ENCODE measurements around the gene OPCML. TPM values are rescaled to one million over a fixed set of nuclear protein-coding genes. Genes with fewer than 3 reads are reported as not detected.

The OPCML gene
- total RNA-seq, 1 experiment from 2014 or later = not detected

DNA sequence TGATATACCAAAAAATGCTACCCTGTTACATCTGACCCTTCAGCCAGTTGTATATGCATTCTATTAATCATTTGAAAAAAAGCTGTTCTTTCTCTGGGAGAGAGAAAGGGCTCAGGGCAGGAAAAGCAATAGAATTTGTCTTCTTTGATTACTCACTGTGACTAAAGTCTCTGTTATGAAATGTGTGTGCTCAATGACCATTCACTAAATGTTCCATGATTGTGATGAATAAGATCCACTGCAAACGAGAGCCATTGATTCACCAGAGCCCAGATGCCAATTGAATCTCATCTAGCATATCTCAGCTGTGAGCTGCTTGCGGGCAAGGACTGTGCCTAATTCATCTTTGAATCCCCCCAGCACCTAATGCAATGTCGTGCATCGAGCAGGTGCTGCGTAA lies 184.3 kb downstream of the OPCML start:
- DNase-seq (ENCODE audit: low read depth, low spot score) = no peak
- in situ Hi-C loops (cut with HindIII; ENCODE audit: low pct_unique_long_range_greater_than_20kb, low sequenced_read_pairs) = no loop called here

DNA sequence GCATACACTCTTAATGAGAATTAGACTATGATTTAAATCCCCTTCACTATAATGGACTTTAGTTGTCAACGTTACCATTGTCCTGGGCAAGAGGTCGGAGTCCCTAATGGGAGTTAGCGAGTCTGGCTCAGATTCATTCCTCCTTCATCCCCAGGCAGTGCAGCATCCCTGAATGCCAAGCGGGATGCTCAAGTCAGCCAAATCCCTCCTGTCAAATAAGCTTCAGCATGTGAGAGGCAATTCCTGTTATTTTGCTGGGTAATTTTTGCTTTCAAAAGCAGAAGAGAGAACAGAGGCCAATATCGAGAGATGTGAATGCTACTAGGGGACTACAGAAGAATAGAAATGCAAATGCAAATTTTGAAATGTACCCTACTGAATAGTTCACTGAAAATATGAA lies 186.2 kb downstream of the OPCML start:
- in situ Hi-C loops (cut with HindIII; ENCODE audit: low pct_unique_long_range_greater_than_20kb, low sequenced_read_pairs) = no loop called here
- no peak for DNase-seq (ENCODE audit: low read depth, low spot score)

DNA sequence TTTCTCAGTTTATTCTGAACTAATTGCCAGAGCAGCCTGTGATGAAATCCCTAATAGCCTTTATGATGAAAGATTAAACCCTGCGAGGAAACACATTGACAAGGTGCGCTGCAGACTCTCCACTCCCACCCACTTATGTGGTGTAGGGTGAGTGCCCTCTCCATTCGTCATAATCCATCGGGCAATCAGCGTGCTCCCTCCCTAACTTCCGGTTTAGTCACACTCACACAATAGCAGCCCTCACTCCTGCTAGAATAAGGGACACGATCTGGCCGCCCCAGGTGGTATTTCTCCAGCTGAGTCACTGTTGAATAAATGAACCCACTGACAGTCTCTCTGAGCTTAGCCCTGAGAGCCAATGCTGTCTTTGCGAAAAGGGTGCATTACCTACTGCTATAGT lies 188.3 kb downstream of the OPCML start:
- DNase-seq (ENCODE audit: low read depth, low spot score) = peak; percentile 26
- in situ Hi-C loops (cut with HindIII; ENCODE audit: low pct_unique_long_range_greater_than_20kb, low sequenced_read_pairs) = no loop called here

DNA sequence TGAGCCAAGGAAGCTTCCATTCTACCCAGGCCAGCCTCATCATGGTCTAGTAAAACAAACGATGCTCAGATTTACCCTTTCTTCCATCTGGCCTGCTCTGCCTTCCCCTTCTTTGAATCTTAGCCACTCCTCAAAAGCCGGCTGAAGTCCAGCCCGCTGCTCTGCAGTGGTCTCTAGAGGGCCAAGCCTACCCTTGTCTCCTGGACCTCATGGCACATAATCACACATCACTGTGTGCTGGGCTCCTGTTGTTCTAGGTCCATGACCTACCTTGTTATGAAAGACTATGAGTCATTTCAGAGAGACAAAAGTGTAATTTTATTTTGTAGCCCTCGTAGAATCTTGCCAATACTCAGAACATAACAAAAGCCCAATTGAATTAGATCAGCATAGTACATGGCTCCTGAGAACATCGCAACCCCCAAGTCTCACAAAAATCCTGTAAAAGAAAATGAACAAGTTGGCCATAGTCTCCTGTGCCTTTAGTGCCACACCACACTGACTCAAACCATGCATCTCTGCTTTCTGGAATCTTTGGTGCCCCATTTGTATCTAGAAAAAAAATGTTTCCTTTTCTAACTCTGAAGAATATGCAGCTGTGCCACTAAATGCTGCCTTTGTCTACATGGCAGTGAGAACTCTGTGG lies 192.7 kb downstream of the OPCML start:
- in situ Hi-C loops (cut with HindIII; ENCODE audit: low pct_unique_long_range_greater_than_20kb, low sequenced_read_pairs) = no loop called here

DNA sequence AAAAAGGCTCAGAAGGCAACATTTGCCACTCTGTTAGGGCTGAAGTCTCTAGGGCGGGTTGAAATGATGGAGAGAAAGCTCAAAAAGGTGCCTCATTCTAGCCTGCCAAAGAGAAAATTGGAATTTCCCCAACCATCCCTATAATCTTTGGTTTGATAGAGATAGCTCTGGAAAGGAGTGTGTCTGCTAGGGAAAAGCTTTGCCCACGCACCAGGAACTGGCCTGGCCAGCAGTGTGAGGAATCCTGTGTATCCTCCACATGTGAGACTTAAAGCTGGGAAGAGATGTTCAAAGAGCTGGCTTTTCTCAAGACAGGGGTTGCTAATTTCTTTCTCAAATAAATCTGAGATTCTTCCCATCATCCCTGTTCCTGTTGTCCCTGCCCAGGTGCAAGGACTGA lies 193.7 kb downstream of the OPCML start:
- DNase-seq (ENCODE audit: low read depth, low spot score) = no peak
- in situ Hi-C loops (cut with HindIII; ENCODE audit: low pct_unique_long_range_greater_than_20kb, low sequenced_read_pairs) = no loop called here

More for the DNA sequence above, 192.7 kb downstream of the OPCML start:
- peak; percentile 1 for DNase-seq (ENCODE audit: low read depth, low spot score)

DNA sequence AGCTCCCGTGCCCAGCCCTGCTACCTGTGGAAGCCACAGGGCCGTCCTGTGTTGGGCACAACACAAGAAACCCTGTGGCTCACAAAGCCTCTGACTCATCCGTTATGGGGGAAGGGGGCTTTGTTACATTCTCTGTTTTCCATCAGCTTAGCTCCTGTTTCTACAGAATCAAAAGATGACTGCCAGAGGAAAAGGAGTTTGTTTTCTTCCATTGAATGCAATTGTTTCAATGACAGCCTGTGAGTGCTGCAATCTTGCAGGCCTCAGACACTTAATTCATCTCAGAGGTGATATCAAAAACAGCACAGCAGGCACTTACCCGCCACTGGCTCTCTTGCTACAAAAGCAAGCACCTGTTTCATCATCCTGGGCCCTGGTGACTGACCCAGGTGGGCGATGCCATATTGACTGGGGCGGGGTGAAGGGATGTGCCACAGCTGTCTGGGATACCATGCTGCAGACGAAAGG lies 194.3 kb downstream of the OPCML start:
- no peak for DNase-seq (ENCODE audit: low read depth, low spot score)
- in situ Hi-C loops (cut with HindIII; ENCODE audit: low pct_unique_long_range_greater_than_20kb, low sequenced_read_pairs) = no loop called here

DNA sequence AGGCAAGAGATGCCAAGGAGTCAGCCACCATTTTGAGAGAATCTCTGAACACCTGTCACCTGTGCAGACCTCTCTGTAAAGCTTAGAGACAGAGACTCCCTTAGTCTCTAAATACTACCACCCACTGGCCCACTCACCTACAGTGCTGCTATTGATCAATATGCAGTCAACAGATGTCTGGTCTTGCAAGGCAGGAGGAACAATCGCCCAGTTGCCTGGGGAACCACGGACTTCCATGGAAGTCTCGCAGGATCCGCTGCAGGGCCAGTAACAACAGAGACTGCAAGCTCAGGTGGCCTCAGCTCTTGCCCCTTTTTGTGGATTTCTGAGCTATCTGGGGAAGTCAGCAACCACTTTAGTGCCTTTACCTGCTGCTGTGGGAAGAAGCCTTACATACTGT lies 195.1 kb downstream of the OPCML start:
- in situ Hi-C loops (cut with HindIII; ENCODE audit: low pct_unique_long_range_greater_than_20kb, low sequenced_read_pairs) = no loop called here
- DNase-seq (ENCODE audit: low read depth, low spot score) = no peak

DNA sequence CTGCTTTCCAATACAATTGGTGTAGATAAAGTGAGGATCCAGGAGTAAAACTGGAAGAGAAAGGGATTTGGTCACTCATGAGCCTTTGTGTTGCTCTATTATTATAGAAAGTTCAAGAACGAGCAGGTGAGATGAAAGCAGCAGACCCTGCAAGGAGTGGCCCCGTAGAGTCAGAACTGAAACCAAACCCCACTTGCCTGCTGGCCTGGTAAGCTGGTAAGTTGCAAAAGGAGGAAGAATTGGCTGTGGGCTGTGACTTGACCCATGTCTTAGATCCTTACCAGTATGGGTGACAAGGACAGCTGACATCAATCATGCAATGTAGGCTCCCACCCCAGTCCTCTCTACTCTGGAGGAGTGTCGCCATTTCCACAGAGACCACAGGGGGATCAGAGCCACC lies 201.3 kb downstream of the OPCML start:
- in situ Hi-C loops (cut with HindIII; ENCODE audit: low pct_unique_long_range_greater_than_20kb, low sequenced_read_pairs) = no loop called here

DNA sequence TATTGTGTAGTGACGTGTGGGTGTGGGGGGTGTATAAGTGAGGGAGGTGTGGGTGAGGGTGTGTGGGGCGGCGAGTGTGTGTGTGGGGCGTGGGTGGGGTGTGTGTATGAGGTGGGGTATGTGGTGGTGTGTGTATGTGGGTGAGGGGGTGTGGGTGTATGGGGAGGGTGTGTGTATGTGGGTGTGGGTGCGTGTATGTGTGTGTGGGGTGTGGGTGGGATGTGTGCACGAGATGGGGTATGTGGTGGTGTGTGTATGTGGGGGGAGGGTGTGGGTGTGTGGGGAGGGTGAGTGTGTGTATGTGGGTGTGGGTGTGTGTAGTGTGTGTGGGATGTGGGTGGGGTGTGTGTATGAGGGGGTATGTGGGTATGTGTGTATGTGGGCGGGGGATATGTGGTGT lies 205.5 kb downstream of the OPCML start:
- DNase-seq (ENCODE audit: low read depth, low spot score) = no peak

More for the DNA sequence above, 201.3 kb downstream of the OPCML start:
- DNase-seq (ENCODE audit: low read depth, low spot score) = no peak

DNA sequence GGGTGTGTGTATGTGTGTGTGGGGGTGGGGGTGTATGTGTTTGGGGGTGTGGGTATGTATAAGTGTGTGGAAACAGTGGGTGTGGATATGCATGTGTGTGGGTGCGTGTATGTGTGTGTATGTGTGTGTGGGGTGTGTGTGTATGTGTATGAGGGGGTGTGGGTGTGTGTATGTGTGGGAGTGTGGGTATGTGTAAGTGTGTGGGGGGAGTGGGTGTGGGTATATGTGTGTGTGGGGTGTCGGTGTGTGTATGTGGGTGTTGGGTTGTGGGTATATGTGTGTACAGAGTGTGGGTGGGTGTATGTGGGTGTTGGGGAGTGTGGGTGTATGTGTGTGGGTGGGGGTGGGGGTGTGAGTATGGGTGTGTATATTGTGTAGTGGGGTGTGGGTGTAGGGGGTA lies 206.0 kb downstream of the OPCML start:
- in situ Hi-C loops (cut with HindIII; ENCODE audit: low pct_unique_long_range_greater_than_20kb, low sequenced_read_pairs) = no loop called here
- DNase-seq (ENCODE audit: low read depth, low spot score) = no peak

More for the DNA sequence above, 205.5 kb downstream of the OPCML start:
- in situ Hi-C loops (cut with HindIII; ENCODE audit: low pct_unique_long_range_greater_than_20kb, low sequenced_read_pairs) = no loop called here

DNA sequence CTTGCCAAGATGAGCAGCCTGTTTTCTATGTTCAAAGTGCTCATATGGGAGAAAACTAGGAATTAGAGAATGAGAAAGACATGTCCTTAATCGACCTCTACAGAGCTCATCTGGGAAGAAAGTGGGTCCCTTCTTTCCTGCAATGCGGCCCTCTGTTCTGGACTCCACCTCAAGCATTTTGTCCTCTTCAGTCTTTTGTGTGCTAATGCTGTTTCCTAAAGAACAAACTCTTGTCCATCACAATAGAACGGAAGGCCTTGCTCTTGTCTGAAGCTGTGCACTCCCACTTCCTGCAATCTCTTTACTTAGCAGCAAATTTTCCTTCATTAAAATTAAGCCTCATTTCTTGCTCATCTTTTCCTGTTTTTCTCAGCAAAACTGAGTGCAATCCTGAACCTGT lies 206.6 kb downstream of the OPCML start:
- in situ Hi-C loops (cut with HindIII; ENCODE audit: low pct_unique_long_range_greater_than_20kb, low sequenced_read_pairs) = no loop called here
- no peak for DNase-seq (ENCODE audit: low read depth, low spot score)

DNA sequence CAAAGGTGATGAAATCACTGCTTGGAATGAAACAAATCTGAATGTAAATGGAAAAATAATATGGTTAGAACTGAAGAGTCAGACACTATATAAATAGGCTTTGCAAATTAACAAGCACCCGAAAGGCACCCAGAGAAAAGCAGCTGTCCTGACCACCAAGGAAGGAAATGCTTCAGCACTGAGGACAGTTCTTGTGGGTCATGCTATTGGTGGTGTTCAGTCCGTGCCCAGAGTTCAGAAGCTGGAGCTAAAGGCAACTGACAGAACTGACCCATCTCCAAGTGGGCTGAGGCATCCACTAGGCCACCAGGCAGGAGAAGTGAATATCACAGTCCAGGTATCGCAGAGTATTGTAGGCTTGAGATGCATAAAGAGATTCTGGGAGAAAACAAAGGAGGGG lies 208.9 kb downstream of the OPCML start:
- in situ Hi-C loops (cut with HindIII; ENCODE audit: low pct_unique_long_range_greater_than_20kb, low sequenced_read_pairs) = no loop called here
- DNase-seq (ENCODE audit: low read depth, low spot score) = no peak

DNA sequence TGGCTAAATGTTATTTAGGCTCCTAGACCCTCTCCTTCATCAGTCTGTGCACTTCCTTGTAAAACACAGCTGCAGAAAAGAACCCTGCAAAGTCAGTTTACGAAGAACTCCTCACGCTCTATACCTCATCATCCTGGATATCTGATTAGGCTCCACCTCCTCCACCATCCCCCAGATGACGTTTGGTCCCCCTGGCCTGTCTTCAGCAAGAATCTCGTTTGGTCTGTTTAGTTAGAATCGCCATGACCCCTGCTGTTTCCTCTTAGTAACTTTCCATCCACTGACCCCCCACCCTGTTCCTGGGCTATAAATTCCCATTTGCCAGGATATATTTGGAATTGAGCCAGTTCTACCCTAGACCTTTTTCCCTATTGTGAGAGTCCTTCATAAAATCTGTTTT lies 214.1 kb downstream of the OPCML start:
- no peak for DNase-seq (ENCODE audit: low read depth, low spot score)
- in situ Hi-C loops (cut with HindIII; ENCODE audit: low pct_unique_long_range_greater_than_20kb, low sequenced_read_pairs) = no loop called here

DNA sequence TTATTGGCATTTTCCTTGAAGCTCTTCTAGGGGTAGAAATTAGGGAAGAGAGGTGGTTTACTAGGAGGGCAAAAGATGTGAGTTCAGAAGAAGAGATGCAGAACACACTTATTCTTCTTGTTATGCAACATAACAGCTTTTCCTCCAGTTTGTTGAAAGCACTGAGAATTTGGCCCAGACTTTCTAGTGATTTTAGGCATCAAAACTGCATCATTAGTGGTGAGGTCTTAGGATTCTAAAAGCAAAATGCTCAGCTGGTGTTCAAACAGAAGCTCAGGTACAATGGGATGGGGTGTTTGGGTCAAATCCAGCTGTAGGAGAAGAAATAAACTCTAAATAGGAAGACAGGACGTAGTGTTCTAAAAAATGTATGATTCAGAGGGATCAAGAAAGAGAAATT lies 221.1 kb downstream of the OPCML start:
- in situ Hi-C loops (cut with HindIII; ENCODE audit: low pct_unique_long_range_greater_than_20kb, low sequenced_read_pairs) = no loop called here
- no peak for DNase-seq (ENCODE audit: low read depth, low spot score)

DNA sequence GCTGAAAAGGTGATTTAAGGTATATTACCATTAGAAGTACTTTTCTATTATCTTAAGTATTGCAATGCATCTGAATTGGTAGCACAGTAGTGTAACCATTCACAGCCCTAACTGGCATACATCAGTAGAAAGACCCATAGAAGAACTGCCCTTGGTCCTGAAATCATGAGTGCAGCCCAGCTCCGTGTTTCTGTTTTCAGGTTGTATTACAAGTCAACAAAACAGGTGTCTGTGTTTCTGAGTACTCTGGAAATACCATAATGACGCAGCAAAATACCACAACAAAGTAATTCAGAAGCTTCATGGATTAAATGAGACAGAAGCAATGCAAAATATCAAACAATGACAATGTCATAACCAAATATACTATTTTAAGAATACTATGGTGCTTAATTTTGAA lies 226.3 kb downstream of the OPCML start:
- in situ Hi-C loops (cut with HindIII; ENCODE audit: low pct_unique_long_range_greater_than_20kb, low sequenced_read_pairs) = no loop called here
- no peak for DNase-seq (ENCODE audit: low read depth, low spot score)

DNA sequence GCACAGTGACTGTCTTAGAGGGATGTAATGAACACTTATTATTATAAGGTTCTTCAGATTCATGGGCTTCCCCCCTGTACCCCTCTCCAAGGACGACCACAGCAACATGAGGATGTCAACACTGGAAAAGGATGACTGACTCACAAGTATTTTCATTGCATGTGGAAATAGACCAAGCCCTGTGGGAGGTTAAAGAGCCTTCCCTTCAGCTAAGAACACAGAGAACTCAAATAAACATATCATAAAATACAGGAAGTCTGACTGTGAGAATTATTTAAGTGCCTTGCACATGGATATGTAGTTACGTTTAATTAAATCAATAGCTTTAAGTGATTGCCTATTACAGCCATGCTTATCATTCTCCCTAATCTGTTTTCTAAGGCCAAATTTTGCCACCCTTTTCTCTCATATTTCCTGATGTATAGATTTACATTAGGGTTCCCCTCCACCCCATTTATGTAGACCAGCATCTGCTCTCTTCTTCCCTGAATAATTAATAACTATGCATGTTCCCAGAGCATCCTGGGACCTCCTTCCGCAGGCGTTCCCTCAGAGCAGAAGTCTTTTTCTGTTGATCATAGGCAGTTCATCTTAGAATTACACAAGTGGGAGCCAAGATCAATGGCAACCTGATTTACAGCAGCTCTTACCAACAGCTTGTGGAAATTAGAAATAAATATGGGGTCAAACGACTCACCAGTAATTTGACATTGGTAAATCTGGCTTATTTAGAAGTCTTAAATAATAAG lies 226.9 kb downstream of the OPCML start:
- DNase-seq (ENCODE audit: low read depth, low spot score) = no peak
- in situ Hi-C loops (cut with HindIII; ENCODE audit: low pct_unique_long_range_greater_than_20kb, low sequenced_read_pairs) = no loop called here

DNA sequence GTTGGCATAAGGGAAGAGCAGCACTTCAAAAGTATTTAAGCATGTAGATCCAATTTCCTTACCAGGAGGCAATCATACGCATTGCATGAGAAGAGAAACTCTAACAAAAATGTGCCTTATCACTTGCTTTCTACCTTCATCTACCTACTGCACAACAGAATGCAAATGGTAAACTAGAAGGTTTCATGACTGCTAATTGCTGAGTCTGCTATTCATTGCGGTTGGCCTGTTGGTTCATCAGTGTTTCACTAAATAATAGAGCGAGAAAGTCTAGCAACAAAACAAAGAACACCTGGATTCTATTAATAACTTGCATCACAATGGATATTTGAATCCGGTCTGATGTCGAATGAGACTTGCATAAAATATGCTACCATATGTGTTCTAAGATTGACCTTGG lies 229.0 kb downstream of the OPCML start:
- DNase-seq (ENCODE audit: low read depth, low spot score) = no peak
- in situ Hi-C loops (cut with HindIII; ENCODE audit: low pct_unique_long_range_greater_than_20kb, low sequenced_read_pairs) = no loop called here

DNA sequence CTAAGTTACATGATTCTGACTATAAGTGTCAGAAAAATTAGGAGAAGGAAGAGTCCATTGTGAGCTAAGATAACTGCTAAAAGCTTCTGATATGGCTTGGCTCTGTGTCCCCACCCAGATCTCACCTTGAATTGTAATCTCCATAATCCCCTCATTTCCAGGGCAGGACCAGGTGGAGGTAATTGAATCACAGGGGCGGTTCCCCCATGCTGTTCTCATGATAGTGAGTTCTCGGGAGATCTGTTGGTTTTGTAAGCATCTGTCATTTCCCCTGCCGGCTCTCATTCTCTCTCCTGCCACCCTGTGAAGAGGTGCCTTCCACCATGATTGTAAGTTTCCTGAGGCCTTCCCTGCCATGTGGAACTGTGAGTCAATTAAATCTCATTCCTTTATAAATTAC lies 230.2 kb downstream of the OPCML start:
- in situ Hi-C loops (cut with HindIII; ENCODE audit: low pct_unique_long_range_greater_than_20kb, low sequenced_read_pairs) = no loop called here

DNA sequence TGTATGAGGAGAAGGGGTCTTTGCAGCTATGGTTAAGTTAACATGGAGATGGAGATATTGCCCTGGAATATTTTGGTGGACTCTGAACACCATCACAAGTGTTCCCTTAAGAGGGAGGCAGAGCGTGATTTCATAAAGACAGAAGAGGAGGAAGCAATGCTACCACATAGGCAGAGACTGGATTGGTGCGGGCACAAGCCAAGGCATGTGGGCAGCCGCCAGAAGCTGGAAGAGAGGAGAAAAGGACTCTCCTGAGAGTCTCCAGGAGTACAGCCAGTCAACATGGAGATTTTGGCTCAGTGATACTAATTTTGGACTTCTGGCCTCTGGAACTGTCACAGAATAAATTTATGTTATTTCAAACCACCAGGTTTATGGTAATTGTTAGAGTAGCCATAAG lies 231.6 kb downstream of the OPCML start:
- DNase-seq (ENCODE audit: low read depth, low spot score) = no peak
- in situ Hi-C loops (cut with HindIII; ENCODE audit: low pct_unique_long_range_greater_than_20kb, low sequenced_read_pairs) = no loop called here

More for the DNA sequence above, 230.2 kb downstream of the OPCML start:
- DNase-seq (ENCODE audit: low read depth, low spot score) = no peak
